D341Med (cell line): ENCODE measurements around the gene MEMO1.

Source experiments
- DNase-seq: peaks from one replicate; pipeline ENCODE4 v3.0.0; 2012; ENCODE audit warnings: low spot score

The MEMO1 gene

GRCh38 chr2:31823558-31823957 is 187.2 kb downstream of the MEMO1 start:
- DNase-seq, result no peak

- no peak for DNase-seq
Observed at GRCh38 chr2:31822587-31822986, 188.2 kb downstream of the MEMO1 start.
